ENCODE measurements around the gene MIOX.

Gene MIOX

GRCh38 chr22:50525104-50525857, 38.6 kb downstream of the MIOX start, which contains the start of gene SCO2 (continued):
- no peak for TF ChIP-seq ZSCAN23 (tag by site-specific recombination; IDR thresholded peaks at IDR 0.05)
- peak; percentile 51; the same call in 1 of the 2 replicates for TF ChIP-seq KLF9 (tag by site-specific recombination; IDR thresholded peaks at IDR 0.05; ENCODE audit: low read depth)
- TF ChIP-seq ZEB2 (tag by site-specific recombination; IDR thresholded peaks at IDR 0.05) = peak; percentile 70; the same call in 1 of the 2 replicates
- peak; percentile 53; the same call in 1 of the 2 replicates for TF ChIP-seq ZNF610 (tag by site-specific recombination; IDR thresholded peaks at IDR 0.05; ENCODE audit: borderline replicate concordance)
- TF ChIP-seq ZBTB8A (tag by site-specific recombination; IDR thresholded peaks at IDR 0.05) = peak; percentile 99
- TF ChIP-seq INSM2 (tag by site-specific recombination; IDR thresholded peaks at IDR 0.05) = 0 out of 2 replicates have a peak, but pooled peaks have one; percentile 12
- TF ChIP-seq ZNF354C (tag by site-specific recombination; IDR thresholded peaks at IDR 0.05; ENCODE audit: borderline replicate concordance, low read depth) = no peak
- TF ChIP-seq ZNF629 (tag by site-specific recombination; IDR thresholded peaks at IDR 0.05) = peak; percentile 67
- TF ChIP-seq ZBTB10 (tag by site-specific recombination; IDR thresholded peaks at IDR 0.05) = peak; percentile 67; the same call in 1 of the 2 replicates
- peak; percentile 15; the same call in 1 of the 2 replicates for TF ChIP-seq ZNF677 (tag by site-specific recombination; IDR thresholded peaks at IDR 0.05)
- no peak for TF ChIP-seq ZNF266 (tag by site-specific recombination; IDR thresholded peaks at IDR 0.05; ENCODE audit: low read depth)
- TF ChIP-seq ZNF645 (tag by site-specific recombination; IDR thresholded peaks at IDR 0.05) = peak; percentile 70
- TF ChIP-seq ZNF24 (tag by site-specific recombination; IDR thresholded peaks at IDR 0.05) = no peak
- TF ChIP-seq, protein P1, sequence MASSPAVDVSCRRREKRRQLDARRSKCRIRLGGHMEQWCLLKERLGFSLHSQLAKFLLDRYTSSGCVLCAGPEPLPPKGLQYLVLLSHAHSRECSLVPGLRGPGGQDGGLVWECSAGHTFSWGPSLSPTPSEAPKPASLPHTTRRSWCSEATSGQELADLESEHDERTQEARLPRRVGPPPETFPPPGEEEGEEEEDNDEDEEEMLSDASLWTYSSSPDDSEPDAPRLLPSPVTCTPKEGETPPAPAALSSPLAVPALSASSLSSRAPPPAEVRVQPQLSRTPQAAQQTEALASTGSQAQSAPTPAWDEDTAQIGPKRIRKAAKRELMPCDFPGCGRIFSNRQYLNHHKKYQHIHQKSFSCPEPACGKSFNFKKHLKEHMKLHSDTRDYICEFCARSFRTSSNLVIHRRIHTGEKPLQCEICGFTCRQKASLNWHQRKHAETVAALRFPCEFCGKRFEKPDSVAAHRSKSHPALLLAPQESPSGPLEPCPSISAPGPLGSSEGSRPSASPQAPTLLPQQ (tag by site-specific recombination; IDR thresholded peaks at IDR 0.05) = peak; percentile 78; the same call in 1 of the 2 replicates
- no peak for TF ChIP-seq ZNF777 (tag by site-specific recombination; IDR thresholded peaks at IDR 0.05; ENCODE audit: borderline replicate concordance)
- TF ChIP-seq, protein P2, sequence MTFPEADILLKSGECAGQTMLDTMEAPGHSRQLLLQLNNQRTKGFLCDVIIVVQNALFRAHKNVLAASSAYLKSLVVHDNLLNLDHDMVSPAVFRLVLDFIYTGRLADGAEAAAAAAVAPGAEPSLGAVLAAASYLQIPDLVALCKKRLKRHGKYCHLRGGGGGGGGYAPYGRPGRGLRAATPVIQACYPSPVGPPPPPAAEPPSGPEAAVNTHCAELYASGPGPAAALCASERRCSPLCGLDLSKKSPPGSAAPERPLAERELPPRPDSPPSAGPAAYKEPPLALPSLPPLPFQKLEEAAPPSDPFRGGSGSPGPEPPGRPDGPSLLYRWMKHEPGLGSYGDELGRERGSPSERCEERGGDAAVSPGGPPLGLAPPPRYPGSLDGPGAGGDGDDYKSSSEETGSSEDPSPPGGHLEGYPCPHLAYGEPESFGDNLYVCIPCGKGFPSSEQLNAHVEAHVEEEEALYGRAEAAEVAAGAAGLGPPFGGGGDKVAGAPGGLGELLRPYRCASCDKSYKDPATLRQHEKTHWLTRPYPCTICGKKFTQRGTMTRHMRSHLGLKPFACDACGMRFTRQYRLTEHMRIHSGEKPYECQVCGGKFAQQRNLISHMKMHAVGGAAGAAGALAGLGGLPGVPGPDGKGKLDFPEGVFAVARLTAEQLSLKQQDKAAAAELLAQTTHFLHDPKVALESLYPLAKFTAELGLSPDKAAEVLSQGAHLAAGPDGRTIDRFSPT (tag by site-specific recombination; IDR thresholded peaks at IDR 0.05) = peak; percentile 65
- peak; percentile 89 for TF ChIP-seq EGR2 (tag by site-specific recombination; IDR thresholded peaks at IDR 0.05; ENCODE audit: low read depth)
- TF ChIP-seq ZNF791 (tag by site-specific recombination; IDR thresholded peaks at IDR 0.05) = no peak
- TF ChIP-seq ZBTB48 (tag by site-specific recombination; IDR thresholded peaks at IDR 0.05) = peak; percentile 85; the same call in 1 of the 2 replicates
- no peak for TF ChIP-seq ZNF280C (tag by site-specific recombination; IDR thresholded peaks at IDR 0.05)
- TF ChIP-seq ZNF324 (tag by site-specific recombination; IDR thresholded peaks at IDR 0.05) = peak; percentile 44; the same call in 1 of the 2 replicates
- TF ChIP-seq, protein P3, sequence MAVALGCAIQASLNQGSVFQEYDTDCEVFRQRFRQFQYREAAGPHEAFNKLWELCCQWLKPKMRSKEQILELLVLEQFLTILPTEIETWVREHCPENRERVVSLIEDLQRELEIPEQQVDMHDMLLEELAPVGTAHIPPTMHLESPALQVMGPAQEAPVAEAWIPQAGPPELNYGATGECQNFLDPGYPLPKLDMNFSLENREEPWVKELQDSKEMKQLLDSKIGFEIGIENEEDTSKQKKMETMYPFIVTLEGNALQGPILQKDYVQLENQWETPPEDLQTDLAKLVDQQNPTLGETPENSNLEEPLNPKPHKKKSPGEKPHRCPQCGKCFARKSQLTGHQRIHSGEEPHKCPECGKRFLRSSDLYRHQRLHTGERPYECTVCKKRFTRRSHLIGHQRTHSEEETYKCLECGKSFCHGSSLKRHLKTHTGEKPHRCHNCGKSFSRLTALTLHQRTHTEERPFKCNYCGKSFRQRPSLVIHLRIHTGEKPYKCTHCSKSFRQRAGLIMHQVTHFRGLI (tag by site-specific recombination; IDR thresholded peaks at IDR 0.05) = peak; percentile 35; the same call in 1 of the 2 replicates
- no peak for TF ChIP-seq ZNF548 (tag by site-specific recombination; IDR thresholded peaks at IDR 0.05)

All from HEK293 (cell line).